ENCODE measurements around the gene CPSF3. TPM values are rescaled to one million over a fixed set of nuclear protein-coding genes. Genes with fewer than 3 reads are reported as not detected.

CPSF3 gene
- total and polyA plus RNA-seq, 2 experiments from 2014 or later = 39.6 to 40.3 TPM

DNA sequence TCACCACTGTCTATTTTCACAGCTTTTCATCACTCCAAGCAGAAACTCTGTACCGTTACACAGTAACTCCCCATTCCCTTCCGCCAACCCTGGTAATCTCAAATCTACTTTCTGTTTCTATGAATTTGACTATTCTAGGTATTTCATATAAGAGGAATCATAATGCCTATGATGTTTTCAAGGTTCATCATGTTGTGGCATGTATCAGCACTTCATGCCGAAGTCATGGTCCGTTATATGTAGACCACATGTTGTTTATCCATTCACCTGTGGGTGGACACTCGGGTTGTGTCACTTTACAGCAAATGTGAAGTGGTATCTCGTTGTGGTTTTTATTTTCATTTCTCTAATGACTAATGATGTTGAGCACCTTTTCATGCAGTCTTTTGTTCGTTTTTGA lies 21.6 kb downstream of the CPSF3 start:
- DNase-seq = no peak
- Histone ChIP-seq H3K4me2 (ENCODE audit: unreplicated experiment) (no peak overlapping the region), H3F3A (ENCODE audit: insufficient read depth) (peaks cover 17% of the 10 kb centered on the region), H3K79me2 (ENCODE audit: insufficient read depth) (no peaks in the 10 kb centered on the region), H4K20me1 (ENCODE audit: insufficient read depth) (no peaks in the 10 kb centered on the region), H3K27ac (no peak overlapping the region), H3K9me3 (ENCODE audit: low read depth) (no peaks in the 10 kb centered on the region), H2AFZ (no peak overlapping the region), H3K36me3 (ENCODE audit: low read depth) (peaks cover 11% of the 10 kb centered on the region), H3K9ac (no peak overlapping the region), H3K4me1 (ENCODE audit: insufficient read depth) (peaks cover 9% of the 10 kb centered on the region), H3K9me2 (ENCODE audit: insufficient read depth) (no peaks in the 10 kb centered on the region), H3K4me3 (no peak overlapping the region), H3K27me3 (replicated peaks; ENCODE audit: insufficient read depth) (no peaks in the 10 kb centered on the region)
- WGBS, 2 experiments (ENCODE audit: low coverage in 1 of 2, low lambda C conversion rate in 2 of 2, missing lambda C conversion rate in 2 of 2) = 89 to 90% methylated on average over 7 of the region's 7 CpGs
- in situ Hi-C loops (cut with MboI) = no loop called here
- no peak for TF ChIP-seq EZH2 (IDR thresholded peaks at IDR 0.05; ENCODE audit: insufficient read depth, poor library complexity, severe bottlenecking)
- TF ChIP-seq EZH2phosphoT487 (IDR thresholded peaks at IDR 0.05; ENCODE audit: insufficient read depth, low read depth) = no peak

GRCh38 chr2:9451231-9451630 lies 27.8 kb downstream of the CPSF3 start:
- Histone ChIP-seq H3F3A (ENCODE audit: insufficient read depth) (no peaks in the 10 kb centered on the region), H3K9me2 (ENCODE audit: insufficient read depth) (no peaks in the 10 kb centered on the region), H3K4me1 (ENCODE audit: insufficient read depth) (no peaks in the 10 kb centered on the region), H3K4me2 (ENCODE audit: unreplicated experiment) (no peak overlapping the region), H3K27me3 (replicated peaks; ENCODE audit: insufficient read depth) (no peaks in the 10 kb centered on the region), H2AFZ (no peak overlapping the region), H3K9ac (no peak overlapping the region), H3K36me3 (ENCODE audit: low read depth) (0 out of 2 replicates have a peak, but pooled peaks cover 17% of the 10 kb centered on the region), H3K27ac (no peak overlapping the region), H3K4me3 (no peak overlapping the region), H3K9me3 (ENCODE audit: low read depth) (no peaks in the 10 kb centered on the region), H4K20me1 (ENCODE audit: insufficient read depth) (no peaks in the 10 kb centered on the region), H3K79me2 (ENCODE audit: insufficient read depth) (no peaks in the 10 kb centered on the region)
- no peak for DNase-seq
- no peak for TF ChIP-seq EZH2phosphoT487 (IDR thresholded peaks at IDR 0.05; ENCODE audit: insufficient read depth, low read depth)
- no peak for TF ChIP-seq EZH2 (IDR thresholded peaks at IDR 0.05; ENCODE audit: insufficient read depth, poor library complexity, severe bottlenecking)
- in situ Hi-C loops (cut with MboI) = no loop called here
- WGBS, 2 experiments (ENCODE audit: low coverage in 1 of 2, low lambda C conversion rate in 2 of 2, missing lambda C conversion rate in 2 of 2) = 90 to 93% methylated on average over 1 of the region's 1 CpG

DNA sequence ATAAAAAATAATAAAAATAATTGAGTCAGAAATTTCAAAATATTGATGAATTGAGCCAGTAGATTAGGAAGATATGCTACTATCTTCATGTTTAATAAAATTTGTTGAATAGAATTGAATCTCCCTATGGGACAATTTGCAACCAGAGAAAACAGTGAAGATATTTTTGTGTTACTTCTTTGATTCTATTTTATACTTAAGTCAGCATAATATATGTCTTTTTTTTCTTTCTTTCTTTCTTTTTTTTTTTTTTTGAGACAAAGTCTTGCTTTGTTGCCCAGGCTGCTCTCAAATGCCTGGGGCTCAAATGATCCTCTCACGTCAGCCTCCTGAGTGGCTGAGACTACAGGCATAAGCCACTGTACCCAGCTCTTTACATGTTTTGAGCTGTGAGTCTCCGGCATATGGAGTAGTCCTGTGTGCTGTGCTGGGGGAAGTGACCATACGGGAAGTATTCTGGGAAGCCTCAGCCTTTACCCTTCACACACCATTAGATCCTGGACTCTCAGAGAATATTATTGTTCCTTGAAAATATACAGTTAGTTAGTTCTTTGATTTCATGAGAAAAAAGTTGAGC lies 37.1 kb downstream of the CPSF3 start:
- TF ChIP-seq EZH2phosphoT487 (IDR thresholded peaks at IDR 0.05; ENCODE audit: insufficient read depth, low read depth) = no peak
- TF ChIP-seq EZH2 (IDR thresholded peaks at IDR 0.05; ENCODE audit: insufficient read depth, poor library complexity, severe bottlenecking) = no peak
- H3K27me3 ChIP-seq (replicated peaks; ENCODE audit: insufficient read depth) = no peaks in the 10 kb centered on the region
- H3K4me1 ChIP-seq (ENCODE audit: insufficient read depth) = no peaks in the 10 kb centered on the region
- no peak for DNase-seq
- no peak overlapping the region for H3K9ac ChIP-seq
- peaks cover 15% of the 10 kb centered on the region; the same call in 1 of the 2 replicates for H3K36me3 ChIP-seq (ENCODE audit: low read depth)
- H3F3A ChIP-seq (ENCODE audit: insufficient read depth) = no peaks in the 10 kb centered on the region
- H3K9me2 ChIP-seq (ENCODE audit: insufficient read depth) = no peaks in the 10 kb centered on the region
- no peak overlapping the region for H3K4me3 ChIP-seq
- no peak overlapping the region for H3K27ac ChIP-seq
- 96 to 97% methylated on average over 3 of the region's 3 CpGs for WGBS, 2 experiments (ENCODE audit: low coverage in 1 of 2, low lambda C conversion rate in 2 of 2, missing lambda C conversion rate in 2 of 2)
- no peak overlapping the region for H3K4me2 ChIP-seq (ENCODE audit: unreplicated experiment)
- H3K79me2 ChIP-seq (ENCODE audit: insufficient read depth) = no peaks in the 10 kb centered on the region
- H4K20me1 ChIP-seq (ENCODE audit: insufficient read depth) = no peaks in the 10 kb centered on the region
- H2AFZ ChIP-seq = no peak overlapping the region
- H3K9me3 ChIP-seq (ENCODE audit: low read depth) = no peaks in the 10 kb centered on the region
- in situ Hi-C loops (cut with MboI) = no loop called here

DNA sequence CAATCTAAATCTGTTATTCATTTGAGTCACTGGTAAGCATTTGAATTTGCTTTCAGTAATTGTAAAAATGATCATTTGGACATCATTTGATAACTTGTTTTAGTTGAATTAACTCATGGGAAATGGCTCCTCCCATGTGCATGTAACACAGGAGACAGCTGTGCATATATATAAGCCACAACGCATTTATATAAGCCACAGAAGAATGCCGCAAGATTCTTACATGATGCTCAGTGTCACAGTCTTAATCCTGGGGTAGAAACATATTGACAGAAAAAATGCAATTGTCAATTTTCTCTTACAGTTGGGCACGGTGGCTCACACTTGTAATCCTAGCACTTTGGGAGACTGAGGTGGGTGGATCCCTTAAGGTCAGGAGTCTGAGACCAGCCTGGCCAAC lies 37.6 kb downstream of the CPSF3 start:
- no peak overlapping the region for H3K4me2 ChIP-seq (ENCODE audit: unreplicated experiment)
- in situ Hi-C loops (cut with MboI) = no loop called here
- no peaks in the 10 kb centered on the region for H3K4me1 ChIP-seq (ENCODE audit: insufficient read depth)
- H3K36me3 ChIP-seq (ENCODE audit: low read depth) = peaks cover 15% of the 10 kb centered on the region; the same call in 1 of the 2 replicates
- H4K20me1 ChIP-seq (ENCODE audit: insufficient read depth) = no peaks in the 10 kb centered on the region
- no peak overlapping the region for H3K4me3 ChIP-seq
- no peaks in the 10 kb centered on the region for H3F3A ChIP-seq (ENCODE audit: insufficient read depth)
- no peak overlapping the region for H2AFZ ChIP-seq
- 64 to 65% methylated on average over 3 of the region's 3 CpGs for WGBS, 2 experiments (ENCODE audit: low coverage in 1 of 2, low lambda C conversion rate in 2 of 2, missing lambda C conversion rate in 2 of 2)
- TF ChIP-seq EZH2phosphoT487 (IDR thresholded peaks at IDR 0.05; ENCODE audit: insufficient read depth, low read depth) (no peak), EZH2 (IDR thresholded peaks at IDR 0.05; ENCODE audit: insufficient read depth, poor library complexity, severe bottlenecking) (no peak)
- H3K79me2 ChIP-seq (ENCODE audit: insufficient read depth) = no peaks in the 10 kb centered on the region
- no peaks in the 10 kb centered on the region for H3K9me2 ChIP-seq (ENCODE audit: insufficient read depth)
- no peak for DNase-seq
- no peak overlapping the region for H3K9ac ChIP-seq
- no peaks in the 10 kb centered on the region for H3K27me3 ChIP-seq (replicated peaks; ENCODE audit: insufficient read depth)
- no peak overlapping the region for H3K27ac ChIP-seq
- no peaks in the 10 kb centered on the region for H3K9me3 ChIP-seq (ENCODE audit: low read depth)

Data from GM23248 (cell line).